Fibroblast of mammary gland (primary cell): ENCODE measurements around the gene CNGB1.

Experiments
- DNase-seq: peaks from one replicate; pipeline ENCODE4 v3.0.0-alpha.2; 2010; ENCODE audit warnings: low read depth
- H3K4me3 ChIP-seq: 2 replicates; pipeline ENCODE4 v1.5.1; 2011; ENCODE audit warnings: low read depth, mild to moderate bottlenecking, low read length, moderate library complexity; ENCODE audit not compliant: control insufficient read depth
- CTCF ChIP-seq: conservative IDR thresholded peaks from 2 replicates; pipeline ENCODE4 v1.5.1; 2011; ENCODE audit warnings: low read depth, low read length, inconsistent platforms; ENCODE audit not compliant: control insufficient read depth, insufficient read depth

Gene CNGB1

GRCh38 chr16:57977418-57978069 is 6.6 kb upstream of the CNGB1 start:
- TF ChIP-seq CTCF, result no peak

GRCh38 chr16:57976331-57976796 is 5.4 kb upstream of the CNGB1 start:
- no peak for TF ChIP-seq CTCF
- H3K4me3 ChIP-seq, result no peak overlapping the region
- no peak for DNase-seq

More at GRCh38 chr16:57977418-57978069, 6.6 kb upstream of the CNGB1 start:
- no peak overlapping the region for H3K4me3 ChIP-seq
- DNase-seq, result no peak

- TF ChIP-seq CTCF, result no peak
- DNase-seq, result no peak
- no peak overlapping the region for H3K4me3 ChIP-seq
Observed at GRCh38 chr16:57972306-57972705, 1.4 kb upstream of the CNGB1 start.

GRCh38 chr16:57971848-57972247 is 920 bp upstream of the CNGB1 start:
- no peak for TF ChIP-seq CTCF
- H3K4me3 ChIP-seq, result no peak overlapping the region
- DNase-seq, result no peak

DNA sequence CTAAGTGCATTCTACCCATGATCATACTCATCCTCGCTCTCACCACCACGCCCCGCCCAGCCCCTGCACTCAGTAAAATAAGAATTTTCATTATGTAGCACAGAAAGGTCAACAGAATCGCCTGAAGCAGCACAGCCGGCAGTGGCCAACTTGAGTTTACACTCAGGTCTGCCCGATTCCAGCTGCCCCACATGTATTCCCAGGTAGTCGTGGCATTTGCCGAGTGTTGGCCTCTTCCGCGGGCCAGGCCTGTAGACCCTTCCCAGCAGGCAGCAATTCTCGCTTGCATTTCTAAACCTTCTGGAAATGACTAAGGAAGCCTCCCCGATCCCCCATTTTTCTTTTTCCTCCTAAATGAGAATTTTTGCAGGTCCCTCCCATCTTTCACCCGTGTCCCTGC is 609 bp downstream of the CNGB1 start:
- TF ChIP-seq CTCF, result no peak
- no peak for DNase-seq
- no peak overlapping the region for H3K4me3 ChIP-seq

DNA sequence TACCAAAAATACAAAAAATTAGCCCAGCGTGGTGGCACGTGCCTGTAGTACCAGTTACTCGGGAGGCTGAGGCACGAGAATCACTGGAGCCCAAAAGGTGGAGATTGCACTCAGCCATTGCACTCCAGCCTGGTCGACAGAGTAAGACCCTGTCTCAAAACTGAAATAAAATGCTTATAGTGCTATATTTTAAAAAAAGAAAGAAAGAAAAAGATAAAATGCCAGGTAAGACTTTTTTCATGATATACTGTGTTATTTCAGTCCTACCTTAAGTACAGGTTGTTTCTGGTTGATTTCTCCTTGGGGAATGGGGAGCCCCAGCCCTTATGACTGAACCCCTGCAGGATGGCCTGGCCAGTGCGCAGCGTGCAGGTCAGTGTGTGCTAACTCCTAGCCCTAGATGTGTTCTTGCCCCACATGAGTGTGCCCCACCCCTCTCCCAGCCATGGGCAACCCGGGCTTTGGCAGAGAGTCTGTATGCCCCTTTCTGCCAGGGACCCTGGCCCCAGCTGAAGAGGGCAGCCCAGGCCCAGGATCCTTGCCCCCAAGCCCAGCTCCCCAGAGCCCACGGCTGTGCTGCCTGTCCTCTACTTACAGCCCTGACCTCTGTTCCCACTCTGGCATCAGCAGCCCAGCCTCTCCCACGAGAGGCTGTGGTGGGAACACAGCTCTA is 1.3 kb downstream of the CNGB1 start:
- no peak for TF ChIP-seq CTCF
- DNase-seq, result no peak
- H3K4me3 ChIP-seq, result no peak overlapping the region
